GM12865 (cell line): Measurements from ENCODE around the gene FRMD4A.

ENCODE experiments used
- DNase-seq: peaks from one replicate; pipeline ENCODE4 v3.0.0; 2010; ENCODE audit warnings: low read depth
- H3K4me3 ChIP-seq: 2 replicates; pipeline ENCODE4 v1.5.1; 2011; ENCODE audit warnings: mild to moderate bottlenecking, low read depth, low read length, control low read depth
- TF ChIP-seq, protein P1 (sequence below): IDR thresholded peaks from 2 replicates; pipeline ENCODE4 v1.5.1; 2011; ENCODE audit warnings: low read length, control low read depth, low read depth, inconsistent platforms; ENCODE audit not compliant: insufficient read depth; ENCODE audit errors: missing control alignments

Gene FRMD4A

DNA sequence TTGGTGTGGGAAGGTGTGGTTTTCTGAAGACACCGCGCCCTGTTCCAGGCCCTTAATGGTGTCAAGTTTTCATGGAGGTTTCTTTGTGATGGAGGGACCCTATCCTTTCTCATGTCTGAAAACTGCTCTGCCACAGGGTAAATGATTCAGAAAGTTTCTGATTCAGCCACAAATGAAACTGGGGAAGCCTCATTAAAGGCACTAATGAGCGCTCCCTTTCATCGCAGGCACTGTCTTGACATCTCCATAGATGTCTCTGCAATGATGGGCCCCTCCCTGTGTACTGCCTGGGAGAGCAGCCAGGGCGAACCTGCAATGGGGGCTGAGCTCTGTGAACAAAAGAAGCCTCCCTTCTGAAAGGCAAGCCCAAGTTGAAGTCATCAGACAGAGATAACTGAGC lies 388.7 kb downstream of the FRMD4A start:
- TF ChIP-seq, protein P1, sequence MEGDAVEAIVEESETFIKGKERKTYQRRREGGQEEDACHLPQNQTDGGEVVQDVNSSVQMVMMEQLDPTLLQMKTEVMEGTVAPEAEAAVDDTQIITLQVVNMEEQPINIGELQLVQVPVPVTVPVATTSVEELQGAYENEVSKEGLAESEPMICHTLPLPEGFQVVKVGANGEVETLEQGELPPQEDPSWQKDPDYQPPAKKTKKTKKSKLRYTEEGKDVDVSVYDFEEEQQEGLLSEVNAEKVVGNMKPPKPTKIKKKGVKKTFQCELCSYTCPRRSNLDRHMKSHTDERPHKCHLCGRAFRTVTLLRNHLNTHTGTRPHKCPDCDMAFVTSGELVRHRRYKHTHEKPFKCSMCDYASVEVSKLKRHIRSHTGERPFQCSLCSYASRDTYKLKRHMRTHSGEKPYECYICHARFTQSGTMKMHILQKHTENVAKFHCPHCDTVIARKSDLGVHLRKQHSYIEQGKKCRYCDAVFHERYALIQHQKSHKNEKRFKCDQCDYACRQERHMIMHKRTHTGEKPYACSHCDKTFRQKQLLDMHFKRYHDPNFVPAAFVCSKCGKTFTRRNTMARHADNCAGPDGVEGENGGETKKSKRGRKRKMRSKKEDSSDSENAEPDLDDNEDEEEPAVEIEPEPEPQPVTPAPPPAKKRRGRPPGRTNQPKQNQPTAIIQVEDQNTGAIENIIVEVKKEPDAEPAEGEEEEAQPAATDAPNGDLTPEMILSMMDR: no peak
- peak; percentile 83 for DNase-seq
- H3K4me3 ChIP-seq: no peak overlapping the region

DNA sequence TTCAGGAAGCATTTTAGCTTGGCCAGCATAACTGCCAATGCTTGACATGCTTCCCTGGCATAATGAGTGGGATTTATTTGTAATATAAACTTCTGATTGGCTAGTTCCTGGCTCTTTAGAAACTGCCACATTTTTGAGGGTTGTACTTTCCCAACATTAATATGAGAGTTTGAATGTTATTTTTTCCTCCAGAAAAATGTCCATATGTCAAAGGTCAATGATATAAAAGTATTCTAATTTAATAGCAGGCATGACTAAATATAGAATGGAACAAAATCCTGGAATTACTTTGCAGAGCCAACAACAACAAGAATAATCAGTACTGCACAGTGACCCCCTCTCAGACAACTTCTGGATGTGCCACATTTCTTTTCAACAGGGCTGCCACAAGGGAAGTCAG lies 391.3 kb downstream of the FRMD4A start:
- H3K4me3 ChIP-seq: no peak overlapping the region
- TF ChIP-seq, protein P1: no peak
- DNase-seq: no peak

DNA sequence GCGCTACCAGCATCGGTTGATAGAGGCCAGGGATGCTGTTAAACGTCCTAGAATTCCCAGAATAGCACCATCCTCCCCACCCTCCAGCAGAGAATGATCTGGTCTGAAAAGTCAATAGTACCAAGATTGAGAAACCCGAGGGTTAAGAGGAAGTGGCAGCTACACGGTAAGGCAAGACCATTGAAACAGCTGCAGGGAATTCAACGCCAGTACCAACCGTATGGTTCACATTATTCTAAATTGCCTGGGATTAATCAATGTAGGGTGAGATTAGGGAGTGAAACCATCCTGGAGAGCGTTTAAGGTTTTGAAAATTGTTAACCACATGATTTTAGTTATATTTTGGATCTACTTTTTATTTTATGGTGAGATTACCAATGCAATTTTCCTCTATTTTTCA lies 391.8 kb downstream of the FRMD4A start:
- no peak for DNase-seq
- TF ChIP-seq, protein P1: no peak
- H3K4me3 ChIP-seq: no peak overlapping the region

DNA sequence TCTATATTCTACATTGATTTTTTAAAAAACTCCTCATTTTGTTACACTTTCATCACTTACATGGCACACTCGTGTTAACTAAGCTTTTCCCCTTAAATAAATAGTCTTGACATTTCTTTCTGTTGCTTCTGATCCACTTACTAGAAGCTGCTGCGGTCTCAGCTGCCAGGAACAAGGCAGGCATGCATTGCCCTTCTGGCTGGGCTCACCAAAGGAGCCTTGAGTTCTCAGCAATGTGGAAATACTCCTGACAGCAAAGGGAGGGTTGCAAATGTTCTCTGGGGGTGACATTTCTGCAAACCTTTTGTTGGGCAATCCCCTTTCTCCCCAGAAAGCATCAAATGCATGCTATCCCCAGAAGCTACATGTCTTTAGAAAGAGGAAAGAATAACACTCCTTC lies 393.9 kb downstream of the FRMD4A start:
- no peak for DNase-seq
- H3K4me3 ChIP-seq: no peak overlapping the region
- TF ChIP-seq, protein P1: no peak

DNA sequence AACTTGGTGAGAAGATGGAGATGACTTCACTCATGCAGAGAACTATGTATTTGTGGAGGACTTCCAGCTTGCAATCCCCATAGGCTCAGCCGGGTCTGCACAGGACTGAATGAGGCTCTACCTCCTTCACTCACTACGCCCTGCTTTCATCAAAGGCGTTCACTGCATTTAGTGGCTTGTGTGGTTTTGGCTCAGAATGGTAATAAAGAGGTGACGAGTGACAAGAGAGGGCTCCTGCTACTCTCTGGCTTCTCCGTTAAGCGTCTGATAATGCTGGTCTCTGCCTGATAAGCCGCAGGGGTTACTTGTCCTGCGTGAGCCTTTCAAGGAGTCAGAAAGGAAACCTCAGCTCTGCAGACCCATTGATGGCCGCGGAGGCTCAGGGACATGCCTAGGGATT lies 400.6 kb downstream of the FRMD4A start:
- TF ChIP-seq, protein P1: no peak
- DNase-seq: no peak

DNA sequence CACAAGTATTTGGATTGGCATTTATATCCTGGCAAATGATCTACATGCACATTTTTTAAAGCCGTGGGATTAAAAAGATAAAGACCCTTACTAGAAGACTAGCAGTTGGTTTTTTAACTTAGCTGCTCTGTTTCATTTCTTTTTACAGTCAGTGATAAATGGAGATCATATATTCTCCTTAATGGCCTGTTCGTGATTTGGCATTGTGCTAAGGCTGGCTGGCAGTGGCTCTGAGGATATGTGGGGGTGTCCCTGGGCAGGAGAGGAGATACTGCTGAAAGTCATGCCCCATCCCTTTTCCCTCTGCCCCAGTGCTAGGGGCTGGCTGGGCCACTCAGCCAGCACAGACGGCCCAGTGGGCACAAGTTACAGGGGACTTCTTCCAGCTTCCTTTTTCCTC lies 402.3 kb downstream of the FRMD4A start:
- H3K4me3 ChIP-seq: no peak overlapping the region
- TF ChIP-seq, protein P1: no peak
- DNase-seq: no peak

More for the DNA sequence above, 400.6 kb downstream of the FRMD4A start:
- H3K4me3 ChIP-seq: no peak overlapping the region

DNA sequence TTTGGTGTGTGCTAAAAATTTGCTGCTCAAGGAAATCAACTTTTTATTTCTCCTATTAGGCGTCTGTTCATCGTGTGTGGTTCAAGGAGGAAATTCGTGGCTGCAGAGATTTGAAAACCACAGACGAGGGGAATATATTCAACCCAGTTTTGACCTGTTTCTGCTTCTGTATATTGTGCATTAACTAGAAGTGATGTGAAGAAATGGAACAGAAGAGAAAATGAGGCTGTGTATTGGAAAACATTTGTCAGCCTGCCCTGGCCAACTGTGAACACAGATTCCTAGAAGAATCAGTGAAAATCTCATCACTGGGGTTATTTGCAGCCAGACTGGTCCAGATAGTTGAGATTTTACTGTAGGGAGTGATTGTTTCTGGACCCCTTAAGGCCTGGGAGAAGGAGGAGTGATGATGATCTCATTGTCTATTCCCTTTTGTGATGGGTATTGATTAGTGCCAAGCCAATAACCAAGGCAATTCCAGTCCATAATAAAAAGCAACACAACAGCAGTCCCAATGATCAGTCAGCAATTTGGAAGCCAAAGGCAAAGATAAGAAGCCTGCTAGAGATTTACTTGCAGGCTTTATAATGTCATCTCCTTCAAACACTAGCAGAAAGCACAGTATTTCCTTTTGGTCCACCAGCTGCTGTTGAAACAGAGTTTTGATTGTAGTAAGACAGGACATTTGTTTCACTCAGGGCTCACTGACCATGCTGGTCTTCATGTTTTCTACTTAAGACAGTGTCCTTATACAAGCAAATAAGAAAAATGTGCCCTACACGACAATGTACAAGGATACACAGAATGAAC lies 404.5 kb downstream of the FRMD4A start:
- peak; percentile 51 for DNase-seq
- TF ChIP-seq, protein P1: no peak
- no peak overlapping the region for H3K4me3 ChIP-seq
